OCI-LY7 (cell line): ENCODE data around the gene LLGL1. TPM values are rescaled to one million over a fixed set of nuclear protein-coding genes. Genes with fewer than 3 reads are reported as not detected.

ENCODE experiments used
- BruUV-seq: library from RNA; stranded (reverse); fragments of 400-500 nt; replicated peaks from 2 replicates; lab custom pipeline; 2021; lab: Mats Ljungman, UMichigan
- CTCF ChIA-PET: fragments of 300-600 bp; sonication (Branson Sonifier 250); formaldehyde crosslinking; loops from one replicate; lab custom pipeline; 2022; ENCODE audit warnings: antibody characterized with exemption; ENCODE audit not compliant: unreplicated experiment; lab: Charles Lee
- POLR2A ChIA-PET: fragments of 300-600 bp; sonication (Branson Sonifier 250); formaldehyde crosslinking; loops from one replicate; lab custom pipeline; 2022; ENCODE audit warnings: antibody characterized with exemption; lab: Charles Lee
- DNase-seq: peaks from one replicate; pipeline ENCODE4 v3.0.0-alpha.2; 2015; ENCODE audit warnings: low spot score
- H2AFZ ChIP-seq: fragments of 200-600 bp; sonication (generic), shearing (Covaris generic); 2 replicates; pipeline ENCODE4 v1.6.1; 2014; ENCODE audit warnings: mild to moderate bottlenecking, antibody characterized with exemption, low read length, moderate library complexity
- H3K27ac ChIP-seq: fragments of 200-600 bp; sonication (generic); 2 replicates; pipeline ENCODE4 v1.5.1; 2014; ENCODE audit warnings: mixed run types, low read depth, mild to moderate bottlenecking, moderate library complexity, low read length, inconsistent platforms; ENCODE audit not compliant: poor library complexity, severe bottlenecking
- H3K36me3 ChIP-seq: fragments of 200-600 bp; sonication (generic); 2 replicates; pipeline ENCODE4 v1.6.1; 2014; ENCODE audit warnings: mild to moderate bottlenecking, antibody characterized with exemption, low read length, moderate library complexity, mixed read lengths; ENCODE audit not compliant: insufficient read depth
- H3K4me1 ChIP-seq: fragments of 200-600 bp; sonication (generic); 2 replicates; pipeline ENCODE4 v1.5.1; 2014; ENCODE audit warnings: mild to moderate bottlenecking, low read length; ENCODE audit not compliant: insufficient read depth, poor library complexity, severe bottlenecking
- H3K4me2 ChIP-seq: fragments of 200-600 bp; sonication (generic); 2 replicates; pipeline ENCODE4 v1.6.1; 2014; ENCODE audit warnings: mild to moderate bottlenecking, low read length
- H3K4me3 ChIP-seq: fragments of 200-600 bp; sonication (generic); 2 replicates; pipeline ENCODE4 v1.5.1; 2014; ENCODE audit warnings: mild to moderate bottlenecking, low read depth, low read length; ENCODE audit not compliant: poor library complexity, severe bottlenecking
- H3K79me2 ChIP-seq: fragments of 200-600 bp; sonication (generic); 2 replicates; pipeline ENCODE4 v1.6.1; 2016; ENCODE audit warnings: low read depth, mild to moderate bottlenecking, low read length, moderate library complexity, mixed read lengths; ENCODE audit not compliant: insufficient read depth
- H3K9me2 ChIP-seq: fragments of 200-600 bp; sonication (generic); 2 replicates; pipeline ENCODE4 v1.6.1; 2016; ENCODE audit warnings: mild to moderate bottlenecking, low read length, mixed read lengths; ENCODE audit not compliant: insufficient read depth
- H3K9me3 ChIP-seq: fragments of 200-600 bp; sonication (generic); 2 replicates; pipeline ENCODE4 v1.6.1; 2014; ENCODE audit warnings: mild to moderate bottlenecking, mixed run types, low read length, mixed read lengths
- H4K20me1 ChIP-seq: fragments of 200-600 bp; sonication (generic); 2 replicates; pipeline ENCODE4 v1.6.1; 2014; ENCODE audit warnings: mild to moderate bottlenecking, antibody characterized with exemption, low read length, moderate library complexity, mixed read lengths; ENCODE audit not compliant: insufficient read depth
- EZH2phosphoT487 ChIP-seq: fragments of 200-600 bp; sonication (generic); IDR thresholded peaks from 2 replicates; pipeline ENCODE4 v1.6.1; 2018; ENCODE audit warnings: low read depth, borderline replicate concordance, mild to moderate bottlenecking, mixed run types, antibody characterized with exemption, low read length, moderate library complexity, mixed read lengths
- intact Hi-C: fragments of 100-400 bp; cut with micrococcal nuclease; formaldehyde crosslinking; loops from one replicate; pipeline ENCODE4 v1.10.0; 2022; ENCODE audit not compliant: unreplicated experiment
- total RNA-seq, 2 experiments: library from RNA; depleted of rRNA in 1 of 2; stranded (reverse); fragments of >200 nt in 1 of 2; shearing (Covaris generic) in 1 of 2; gene quantifications; 2 replicates each; pipeline ENCODE4 v1.2.3, GENCODE V29; 2014 to 2022
- TF ChIP-seq, protein P1 (sequence below): fragments of 200-600 bp; sonication (generic); conservative IDR thresholded peaks from 2 replicates; pipeline ENCODE4 v1.5.1; 2014; ENCODE audit warnings: mild to moderate bottlenecking, antibody characterized with exemption, low read length, moderate library complexity, mixed read lengths

The LLGL1 gene
- total RNA-seq, 2 experiments from 2014 or later, result 14.1 to 19.9 TPM

DNA sequence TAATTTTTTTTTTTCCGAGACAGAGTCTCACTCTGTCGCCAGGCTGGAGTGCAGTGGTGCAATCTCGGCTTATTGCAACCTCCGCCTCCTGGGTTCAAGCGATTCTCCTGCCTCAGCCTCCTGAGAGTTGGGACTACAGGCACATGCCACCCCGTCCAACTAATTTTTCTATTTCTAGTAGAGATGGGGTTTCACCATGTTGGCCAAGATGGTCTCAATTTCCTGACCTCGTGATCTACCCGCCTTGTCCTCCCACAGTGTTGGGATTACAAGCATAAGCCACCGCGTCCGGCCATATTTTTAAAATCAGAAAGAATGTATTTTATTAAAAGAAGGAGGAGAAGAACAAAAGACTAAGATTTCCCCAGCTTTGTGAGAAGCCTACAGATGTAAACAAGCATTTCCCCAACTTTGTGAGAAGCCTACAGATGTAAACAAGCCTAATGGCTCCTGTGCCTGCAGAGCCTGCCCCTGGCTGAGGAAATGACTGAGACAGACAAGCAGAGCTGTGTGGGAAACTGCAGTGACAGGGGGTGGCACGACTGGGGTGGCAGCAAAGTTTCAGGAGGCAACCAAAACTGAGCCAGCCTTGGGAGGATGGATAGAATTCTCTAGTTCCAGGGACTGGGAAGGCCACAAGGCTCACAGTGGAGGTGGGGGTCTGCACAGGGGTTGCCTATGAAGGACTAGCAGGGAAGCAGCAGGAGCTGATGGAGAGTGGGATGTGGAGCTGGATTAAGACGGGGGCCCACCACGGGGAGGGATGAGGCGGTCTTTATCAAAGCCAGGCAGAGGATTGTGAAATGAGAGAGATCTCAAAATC lies 66.5 kb downstream of the LLGL1 start:
- H3K4me3 ChIP-seq, result no peak overlapping the region
- H3K36me3 ChIP-seq, result peaks cover 91% of the 10 kb centered on the region
- no peaks in the 10 kb centered on the region for H4K20me1 ChIP-seq
- H3K9me3 ChIP-seq, result no peaks in the 10 kb centered on the region
- ChIA-PET POLR2A (interaction anchor here (0.6 kb wide), 1 partner anchor 121 kb away, joined by 3 read pairs; no protein-coding TSS in a partner anchor), CTCF (no interaction called here)
- TF ChIP-seq, protein P1, sequence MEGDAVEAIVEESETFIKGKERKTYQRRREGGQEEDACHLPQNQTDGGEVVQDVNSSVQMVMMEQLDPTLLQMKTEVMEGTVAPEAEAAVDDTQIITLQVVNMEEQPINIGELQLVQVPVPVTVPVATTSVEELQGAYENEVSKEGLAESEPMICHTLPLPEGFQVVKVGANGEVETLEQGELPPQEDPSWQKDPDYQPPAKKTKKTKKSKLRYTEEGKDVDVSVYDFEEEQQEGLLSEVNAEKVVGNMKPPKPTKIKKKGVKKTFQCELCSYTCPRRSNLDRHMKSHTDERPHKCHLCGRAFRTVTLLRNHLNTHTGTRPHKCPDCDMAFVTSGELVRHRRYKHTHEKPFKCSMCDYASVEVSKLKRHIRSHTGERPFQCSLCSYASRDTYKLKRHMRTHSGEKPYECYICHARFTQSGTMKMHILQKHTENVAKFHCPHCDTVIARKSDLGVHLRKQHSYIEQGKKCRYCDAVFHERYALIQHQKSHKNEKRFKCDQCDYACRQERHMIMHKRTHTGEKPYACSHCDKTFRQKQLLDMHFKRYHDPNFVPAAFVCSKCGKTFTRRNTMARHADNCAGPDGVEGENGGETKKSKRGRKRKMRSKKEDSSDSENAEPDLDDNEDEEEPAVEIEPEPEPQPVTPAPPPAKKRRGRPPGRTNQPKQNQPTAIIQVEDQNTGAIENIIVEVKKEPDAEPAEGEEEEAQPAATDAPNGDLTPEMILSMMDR, result no peak
- no peak for TF ChIP-seq EZH2phosphoT487
- H2AFZ ChIP-seq, result no peak overlapping the region
- no TSS peak for BruUV-seq
- no peaks in the 10 kb centered on the region for H3K9me2 ChIP-seq
- H3K4me2 ChIP-seq, result no peak overlapping the region
- no peaks in the 10 kb centered on the region for H3K79me2 ChIP-seq
- H3K4me1 ChIP-seq, result no peaks in the 10 kb centered on the region
- H3K27ac ChIP-seq, result no peak overlapping the region
- intact Hi-C loops, result no loop called here
- DNase-seq, result no peak

Other genes starting within 250 kb of the LLGL1 start
- gene ATPAF2, start 186.5 kb upstream of the LLGL1 start, total RNA-seq (2014; rRNA removed; shearing (Covaris generic)), result 34.8 and 56.2 TPM in 2 replicates
- gene ATPAF2, start 186.5 kb upstream of the LLGL1 start, total RNA-seq (2022), result 42.9 and 45.2 TPM in 2 replicates
- 5.1 and 6.3 TPM in 2 replicates for gene GID4, start 186.2 kb upstream of the LLGL1 start, total RNA-seq (2014; rRNA removed; shearing (Covaris generic))
- 11.8 and 13.3 TPM in 2 replicates for gene GID4, start 186.2 kb upstream of the LLGL1 start, total RNA-seq (2022)
- 46.4 and 62.6 TPM in 2 replicates for gene DRG2, start 137.7 kb upstream of the LLGL1 start, total RNA-seq (2014; rRNA removed; shearing (Covaris generic))
- 54.3 and 60.4 TPM in 2 replicates for gene DRG2, start 137.7 kb upstream of the LLGL1 start, total RNA-seq (2022)
- 0.23 and 0.98 TPM in 2 replicates for gene MYO15A, start 116.9 kb upstream of the LLGL1 start, total RNA-seq (2014; rRNA removed; shearing (Covaris generic))
- gene MYO15A, start 116.9 kb upstream of the LLGL1 start, total RNA-seq (2022), result 1.4 and 2.0 TPM in 2 replicates
- 99.3 and 100 TPM in 2 replicates for gene ALKBH5, start 41.8 kb upstream of the LLGL1 start, total RNA-seq (2014; rRNA removed; shearing (Covaris generic))
- gene ALKBH5, start 41.8 kb upstream of the LLGL1 start, total RNA-seq (2022), result 120 and 125 TPM in 2 replicates
- 141 and 155 TPM in 2 replicates for gene FLII, start 33.1 kb downstream of the LLGL1 start, total RNA-seq (2014; rRNA removed; shearing (Covaris generic))
- 219 and 235 TPM in 2 replicates for gene FLII, start 33.1 kb downstream of the LLGL1 start, total RNA-seq (2022)
- 7.6 and 7.9 TPM in 2 replicates for gene MIEF2, start 35.0 kb downstream of the LLGL1 start, total RNA-seq (2014; rRNA removed; shearing (Covaris generic))
- 11.8 and 12.7 TPM in 2 replicates for gene MIEF2, start 35.0 kb downstream of the LLGL1 start, total RNA-seq (2022)
- gene TOP3A, start 89.4 kb downstream of the LLGL1 start, total RNA-seq (2014; rRNA removed; shearing (Covaris generic)), result 48.3 and 48.5 TPM in 2 replicates
- 63.0 and 64.4 TPM in 2 replicates for gene TOP3A, start 89.4 kb downstream of the LLGL1 start, total RNA-seq (2022)
- gene SMCR8, start 89.7 kb downstream of the LLGL1 start, total RNA-seq (2014; rRNA removed; shearing (Covaris generic)), result 11.1 and 11.8 TPM in 2 replicates
- 16.1 and 16.3 TPM in 2 replicates for gene SMCR8, start 89.7 kb downstream of the LLGL1 start, total RNA-seq (2022)
- 62.7 and 66.5 TPM in 2 replicates for gene SHMT1, start 137.9 kb downstream of the LLGL1 start, total RNA-seq (2014; rRNA removed; shearing (Covaris generic))
- 92.1 and 101 TPM in 2 replicates for gene SHMT1, start 137.9 kb downstream of the LLGL1 start, total RNA-seq (2022)
- gene EVPLL, start 152.1 kb downstream of the LLGL1 start, total RNA-seq (2014; rRNA removed; shearing (Covaris generic)), result not detected in 2 replicates
- gene EVPLL, start 152.1 kb downstream of the LLGL1 start, total RNA-seq (2022), result 1.2 TPM in 1 of 2 replicates, not detected in the other